Kidney capillary endothelial cell (primary cell): Measurements from ENCODE around the gene CDK4.

Experiments
- DNase-seq: peaks from one replicate; pipeline ENCODE4 v3.0.0-alpha.2; 2018; ENCODE audit warnings: low spot score

Gene CDK4

GRCh38 chr12:57755454-57756372 is 3.6 kb upstream of the CDK4 start:
- no peak for DNase-seq

GRCh38 chr12:57755194-57755453 is 3.0 kb upstream of the CDK4 start:
- DNase-seq, result no peak

- DNase-seq, result no peak
Observed at GRCh38 chr12:57754411-57755193, 2.5 kb upstream of the CDK4 start, which contains the start of gene MARCHF9. MARCHF9 (plus strand) TSS chr12:57755103; CDS start chr12:57755529, 426 bp downstream.

GRCh38 chr12:57753756-57754337 is 1.7 kb upstream of the CDK4 start:
- no peak for DNase-seq

- no peak for DNase-seq
Observed at GRCh38 chr12:57752668-57753000, 524 bp upstream of the CDK4 start.

DNA sequence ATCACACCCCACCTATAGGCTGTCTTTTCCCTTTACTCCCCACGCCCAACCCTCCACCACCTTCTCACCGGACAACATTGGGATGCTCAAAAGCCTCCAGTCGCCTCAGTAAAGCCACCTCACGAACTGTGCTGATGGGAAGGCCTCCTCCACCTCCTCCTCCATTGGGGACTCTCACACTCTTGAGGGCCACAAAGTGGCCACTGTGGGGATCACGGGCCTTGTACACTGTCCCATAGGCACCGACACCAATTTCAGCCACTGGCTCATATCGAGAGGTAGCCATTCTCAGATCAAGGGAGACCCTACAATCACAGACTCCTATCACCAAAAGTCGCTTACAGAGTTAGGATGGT is 700 bp downstream of the CDK4 start:
- DNase-seq, result no peak

DNA sequence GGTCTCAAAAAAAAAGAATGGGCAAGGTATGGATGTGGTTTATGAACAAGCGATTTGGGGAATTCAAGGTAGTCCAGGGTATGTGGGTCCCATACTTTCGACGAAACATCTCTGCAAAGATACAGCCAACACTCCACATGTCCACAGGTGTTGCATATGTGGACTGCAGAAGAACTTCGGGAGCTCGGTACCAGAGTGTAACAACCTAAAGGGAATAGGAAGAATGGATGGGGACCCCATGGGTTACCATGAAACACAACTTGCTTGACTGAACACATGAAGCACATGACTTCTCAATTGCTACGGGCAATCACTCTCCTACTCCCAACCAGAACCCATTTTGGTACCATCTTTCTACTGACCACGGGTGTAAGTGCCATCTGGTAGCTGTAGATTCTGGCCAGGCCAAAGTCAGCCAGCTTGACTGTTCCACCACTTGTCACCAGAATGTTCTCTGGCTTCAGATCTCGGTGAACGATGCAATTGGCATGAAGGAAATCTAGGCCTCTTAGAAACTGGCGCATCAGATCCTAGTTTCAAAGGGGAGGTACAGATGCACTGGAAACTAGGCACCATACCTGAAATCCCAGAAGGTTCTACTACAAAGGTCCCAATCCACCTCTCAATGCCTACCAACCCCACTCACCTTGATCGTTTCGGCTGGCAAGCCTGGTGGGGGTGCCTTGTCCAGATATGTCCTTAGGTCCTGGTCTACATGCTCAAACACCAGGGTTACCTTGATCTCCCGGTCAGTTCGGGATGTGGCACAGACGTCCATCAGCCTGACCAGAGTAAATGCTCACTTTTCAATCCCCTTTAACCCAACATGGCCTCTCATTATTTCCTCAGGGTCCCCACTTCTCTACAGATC is 1.3 kb downstream of the CDK4 start:
- no peak for DNase-seq

GRCh38 chr12:57749061-57749460 is 3.0 kb downstream of the CDK4 start:
- no peak for DNase-seq

DNA sequence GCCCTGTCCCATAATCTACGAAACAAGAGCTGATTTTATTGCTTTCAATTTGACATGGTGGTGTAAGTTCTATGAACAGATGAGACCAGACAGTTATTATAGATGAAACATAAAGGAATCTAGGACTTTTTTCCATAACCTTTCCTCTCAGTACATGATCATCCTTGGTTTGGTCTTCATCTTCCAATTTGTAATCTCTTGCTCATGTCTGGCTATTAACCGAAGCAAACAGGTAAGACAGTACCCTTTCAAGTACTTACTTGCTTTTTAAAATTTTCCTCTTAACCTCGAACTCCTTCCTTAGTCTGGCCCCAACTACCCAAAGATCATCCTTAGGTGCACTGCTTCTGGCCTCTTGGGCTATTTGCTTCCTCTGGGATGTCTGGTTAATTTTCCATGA is 6.1 kb downstream of the CDK4 start:
- no peak for DNase-seq

- DNase-seq, result no peak
Observed at GRCh38 chr12:57745485-57745881, 6.6 kb downstream of the CDK4 start.

GRCh38 chr12:57744777-57745484 is 7.2 kb downstream of the CDK4 start, which contains the start of gene TSPAN31:
TSPAN31 (plus strand) TSS chr12:57745039; CDS start chr12:57745155, 116 bp downstream.
- DNase-seq, result peak; percentile 98

DNA sequence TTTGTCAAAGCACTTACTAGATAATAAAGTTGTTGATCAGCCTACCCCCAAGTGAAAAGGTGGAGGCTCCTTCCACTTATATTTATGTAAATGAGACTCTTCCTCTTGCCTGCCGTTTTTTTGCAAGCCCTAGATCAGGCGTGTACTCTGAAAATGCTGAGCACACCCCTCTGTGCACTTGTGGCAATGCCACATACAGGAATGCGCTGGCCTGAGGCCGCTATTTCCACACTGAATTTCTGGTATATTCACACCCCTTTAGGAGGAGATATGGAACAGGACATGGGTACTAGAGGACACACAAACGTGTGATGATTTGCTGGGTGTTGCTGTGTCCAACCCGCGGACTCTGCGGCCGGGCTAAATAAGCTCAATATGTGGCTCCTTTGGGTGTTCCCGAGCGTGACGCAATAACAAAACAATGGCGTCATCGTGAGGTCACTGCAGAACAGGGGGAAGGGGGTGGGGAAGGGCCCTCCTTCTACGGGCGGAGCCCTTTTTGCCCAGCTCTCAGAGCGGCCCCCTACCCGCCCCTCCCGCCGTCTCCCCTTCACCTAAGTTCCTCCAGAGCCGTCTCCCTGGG is 7.8 kb downstream of the CDK4 start:
- no peak for DNase-seq

- DNase-seq, result no peak
Observed at GRCh38 chr12:57743769-57744168, 8.3 kb downstream of the CDK4 start.

- no peak for DNase-seq
Observed at GRCh38 chr12:57741844-57742738, 10.0 kb downstream of the CDK4 start.

GRCh38 chr12:57741413-57741789 is 10.7 kb downstream of the CDK4 start:
- no peak for DNase-seq

DNA sequence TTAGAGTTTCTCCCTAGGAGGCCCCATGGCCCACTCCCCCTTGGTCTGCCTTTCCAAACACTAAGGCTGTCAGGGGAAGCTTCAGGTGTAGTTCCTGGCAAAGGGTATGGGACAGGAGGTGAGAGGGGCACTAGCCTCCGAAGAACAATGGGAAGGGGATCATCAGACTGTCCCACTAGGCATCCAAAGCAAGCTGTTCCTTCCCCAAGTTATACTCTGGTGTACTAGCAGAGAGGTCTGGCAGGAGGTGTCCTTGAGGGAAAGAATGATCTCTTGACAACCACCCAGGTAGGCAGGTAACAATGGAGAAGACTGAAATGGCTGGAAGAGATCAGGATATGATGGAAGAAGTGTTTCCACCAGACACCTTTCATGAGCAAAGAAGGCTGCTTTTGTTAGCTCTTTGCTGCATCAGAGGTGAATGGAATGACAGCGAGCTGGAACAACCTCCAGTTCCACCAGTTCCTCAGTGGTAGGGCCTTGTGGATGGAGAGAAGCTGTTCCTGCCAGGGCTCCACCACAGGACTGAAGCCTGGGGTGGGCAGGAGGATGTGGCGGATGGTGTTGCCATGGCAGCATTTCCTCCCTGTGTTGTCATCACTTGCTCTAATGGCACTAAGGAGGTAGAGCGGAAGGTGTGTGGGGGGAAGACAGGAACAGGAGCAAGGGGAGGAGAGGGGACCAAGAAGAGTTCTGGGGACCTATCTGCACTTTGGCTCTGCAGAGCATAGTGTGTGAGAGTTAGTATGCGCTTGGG is 11.3 kb downstream of the CDK4 start:
- peak; percentile 36 for DNase-seq

DNA sequence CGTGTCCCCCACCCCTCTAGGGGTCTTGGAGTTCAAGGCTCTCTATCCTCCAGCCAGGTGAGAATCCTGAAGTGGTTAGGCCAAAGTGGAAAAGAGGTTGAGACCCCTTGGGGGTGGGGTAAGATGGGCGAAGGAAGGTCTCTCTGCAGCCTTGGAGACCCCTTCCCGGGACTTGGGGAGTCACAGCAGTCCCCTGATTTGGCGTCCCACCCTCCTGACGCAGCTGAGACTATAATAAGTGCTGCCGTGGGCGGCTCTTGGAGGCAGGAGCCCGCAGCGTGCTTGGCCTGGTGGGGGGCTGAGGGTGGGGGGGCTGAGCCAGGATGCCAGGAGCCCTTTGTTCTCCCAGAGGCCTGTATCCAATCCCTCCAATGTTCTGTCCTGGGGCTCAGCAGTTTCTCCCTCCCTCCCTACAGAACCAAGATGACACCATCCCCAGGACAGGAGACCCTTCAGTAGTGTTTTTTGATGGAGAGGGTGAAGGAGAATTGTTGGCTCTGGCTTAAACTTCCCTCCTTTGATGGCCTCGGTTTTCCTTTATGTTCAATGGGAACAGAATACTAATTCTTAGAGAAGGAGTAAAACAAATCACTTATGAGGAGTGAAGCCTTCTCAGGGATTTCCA is 12.1 kb downstream of the CDK4 start:
- no peak for DNase-seq

DNA sequence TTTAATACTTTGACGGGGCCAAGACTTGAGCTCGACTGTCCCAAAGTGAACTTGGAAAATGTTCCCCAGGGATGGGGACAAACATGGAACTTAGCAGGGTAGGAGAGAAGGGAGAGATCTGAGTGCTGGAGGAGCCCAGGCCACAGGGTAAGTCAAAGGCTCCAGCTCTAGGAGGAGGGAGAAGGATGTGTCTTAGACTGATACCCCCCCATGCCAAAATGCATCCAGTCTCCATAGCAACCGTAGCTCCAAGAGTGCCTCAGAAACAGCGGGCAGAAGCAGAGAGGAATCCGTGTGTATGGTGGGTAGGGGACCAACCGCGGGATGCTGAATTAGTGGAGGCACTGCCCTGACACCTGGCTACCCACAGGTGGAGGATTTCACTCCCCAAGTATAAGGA is 12.7 kb downstream of the CDK4 start:
- no peak for DNase-seq
